MM.1S (cell line): ENCODE data around the gene USP24.

Experiments used
- DNase-seq: peaks from one replicate; pipeline ENCODE4 v3.0.0-alpha.2; 2015
- H2AFZ ChIP-seq: fragments of 300-600 bp; sonication (generic); 2 replicates; pipeline ENCODE4 v1.6.0; 2016; ENCODE audit warnings: antibody characterized with exemption, low read length
- H3F3A ChIP-seq: fragments of 300-600 bp; sonication (generic); 2 replicates; pipeline ENCODE4 v1.6.1; 2016; ENCODE audit warnings: mild to moderate bottlenecking, antibody characterized with exemption, low read length, moderate library complexity, mixed read lengths; ENCODE audit not compliant: insufficient read depth
- H3K27ac ChIP-seq: fragments of 300-600 bp; sonication (generic); 2 replicates; pipeline ENCODE4 v1.5.1; 2016; ENCODE audit warnings: mild to moderate bottlenecking, low read length
- H3K27me3 ChIP-seq: fragments of 300-600 bp; sonication (generic); replicated peaks from 2 replicates; pipeline ENCODE4 v1.6.0; 2016; ENCODE audit warnings: low read length; ENCODE audit not compliant: insufficient read depth
- H3K36me3 ChIP-seq: fragments of 300-600 bp; sonication (generic); replicated peaks from 2 replicates; pipeline ENCODE4 v1.6.1; 2016; ENCODE audit warnings: mild to moderate bottlenecking, low read length, mixed read lengths; ENCODE audit not compliant: insufficient read depth
- H3K4me1 ChIP-seq: fragments of 300-600 bp; sonication (generic); 2 replicates; pipeline ENCODE4 v1.6.1; 2016; ENCODE audit warnings: low read length, mixed read lengths
- H3K4me2 ChIP-seq: fragments of 300-600 bp; sonication (generic); 2 replicates; pipeline ENCODE4 v1.6.0; 2016; ENCODE audit warnings: low read depth, low read length
- H3K4me3 ChIP-seq: fragments of 300-600 bp; sonication (generic); 2 replicates; pipeline ENCODE4 v1.5.1; 2016; ENCODE audit warnings: low read length, mixed read lengths
- H3K79me2 ChIP-seq: fragments of 300-600 bp; sonication (generic); 2 replicates; pipeline ENCODE4 v1.6.1; 2016; ENCODE audit warnings: mixed run types, low read length, mixed read lengths
- H3K9ac ChIP-seq: fragments of 300-600 bp; sonication (generic); 2 replicates; pipeline ENCODE4 v1.6.1; 2016; ENCODE audit warnings: low read length, mixed read lengths
- H3K9me2 ChIP-seq: fragments of 300-600 bp; sonication (generic); replicated peaks from 2 replicates; pipeline ENCODE4 v1.6.1; 2016; ENCODE audit warnings: mild to moderate bottlenecking, low read length, mixed read lengths; ENCODE audit not compliant: insufficient read depth
- H3K9me3 ChIP-seq: fragments of 300-600 bp; sonication (generic); replicated peaks from 2 replicates; pipeline ENCODE4 v1.6.1; 2016; ENCODE audit warnings: mild to moderate bottlenecking, low read length, mixed read lengths; ENCODE audit not compliant: insufficient read depth
- H4K20me1 ChIP-seq: fragments of 300-600 bp; sonication (generic); 2 replicates; pipeline ENCODE4 v1.6.1; 2016; ENCODE audit warnings: mild to moderate bottlenecking, low read length, moderate library complexity, mixed read lengths; ENCODE audit not compliant: insufficient read depth
- CTCF ChIP-seq: fragments of 300-600 bp; sonication (generic); IDR thresholded peaks from 2 replicates; pipeline ENCODE4 v1.5.1; 2016; ENCODE audit warnings: antibody characterized with exemption, low read length, mixed read lengths
- EZH2 ChIP-seq: fragments of 300-600 bp; sonication (generic); optimal IDR thresholded peaks from 2 replicates; pipeline ENCODE3; 2017; ENCODE audit warnings: low read depth, mild to moderate bottlenecking, antibody characterized with exemption, low read length, mixed read lengths
- EZH2phosphoT487 ChIP-seq: fragments of 300-600 bp; sonication (generic); IDR thresholded peaks from 2 replicates; pipeline ENCODE4 v1.6.1; 2018; ENCODE audit warnings: antibody characterized with exemption, low read length

The USP24 gene

GRCh38 chr1:55064071-55064581 is 151.0 kb downstream of the USP24 start:
- H4K20me1 ChIP-seq, result no peaks in the 10 kb centered on the region
- TF ChIP-seq EZH2 (no peak), CTCF (peak; percentile 44), EZH2phosphoT487 (no peak)
- peaks cover 3% of the 10 kb centered on the region; the same call in 1 of the 2 replicates for H3K36me3 ChIP-seq
- H3K9me2 ChIP-seq, result no peaks in the 10 kb centered on the region
- no peaks in the 10 kb centered on the region for H3K79me2 ChIP-seq
- H3K27ac ChIP-seq, result no peak overlapping the region
- no peak overlapping the region for H2AFZ ChIP-seq
- H3F3A ChIP-seq, result no peaks in the 10 kb centered on the region
- H3K27me3 ChIP-seq, result no peaks in the 10 kb centered on the region
- DNase-seq, result peak; percentile 9
- H3K4me3 ChIP-seq, result no peak overlapping the region
- H3K9me3 ChIP-seq, result no peaks in the 10 kb centered on the region
- no peak overlapping the region for H3K4me2 ChIP-seq
- no peak overlapping the region for H3K9ac ChIP-seq
- H3K4me1 ChIP-seq, result no peaks in the 10 kb centered on the region

- Histone ChIP-seq H3K4me1 (no peaks in the 10 kb centered on the region), H3F3A (no peaks in the 10 kb centered on the region), H3K36me3 (peaks cover 3% of the 10 kb centered on the region; the same call in 1 of the 2 replicates), H3K79me2 (no peaks in the 10 kb centered on the region), H3K27me3 (no peaks in the 10 kb centered on the region), H2AFZ (no peak overlapping the region), H4K20me1 (no peaks in the 10 kb centered on the region), H3K4me2 (no peak overlapping the region), H3K9me2 (no peaks in the 10 kb centered on the region), H3K27ac (no peak overlapping the region), H3K9ac (no peak overlapping the region), H3K9me3 (no peaks in the 10 kb centered on the region), H3K4me3 (no peak overlapping the region)
- no peak for DNase-seq
- TF ChIP-seq EZH2, result no peak
- no peak for TF ChIP-seq EZH2phosphoT487
- no peak for TF ChIP-seq CTCF
Measured at GRCh38 chr1:55063577-55063942, 151.6 kb downstream of the USP24 start.

GRCh38 chr1:55062801-55063576 is 152.2 kb downstream of the USP24 start:
- DNase-seq, result no peak
- Histone ChIP-seq H2AFZ (no peak overlapping the region), H3K36me3 (no peaks in the 10 kb centered on the region), H3K9me2 (no peaks in the 10 kb centered on the region), H3F3A (no peaks in the 10 kb centered on the region), H4K20me1 (no peaks in the 10 kb centered on the region), H3K9ac (no peak overlapping the region), H3K4me2 (no peak overlapping the region), H3K27ac (no peak overlapping the region), H3K27me3 (no peaks in the 10 kb centered on the region), H3K4me3 (no peak overlapping the region), H3K4me1 (no peaks in the 10 kb centered on the region), H3K79me2 (no peaks in the 10 kb centered on the region), H3K9me3 (no peaks in the 10 kb centered on the region)
- TF ChIP-seq CTCF (no peak), EZH2 (no peak), EZH2phosphoT487 (no peak)
